ENCODE results near the gene LAGE3.
A peak's percentile ranks its signal among the peaks of the same experiment; 100 is the strongest.

The LAGE3 gene

DNA sequence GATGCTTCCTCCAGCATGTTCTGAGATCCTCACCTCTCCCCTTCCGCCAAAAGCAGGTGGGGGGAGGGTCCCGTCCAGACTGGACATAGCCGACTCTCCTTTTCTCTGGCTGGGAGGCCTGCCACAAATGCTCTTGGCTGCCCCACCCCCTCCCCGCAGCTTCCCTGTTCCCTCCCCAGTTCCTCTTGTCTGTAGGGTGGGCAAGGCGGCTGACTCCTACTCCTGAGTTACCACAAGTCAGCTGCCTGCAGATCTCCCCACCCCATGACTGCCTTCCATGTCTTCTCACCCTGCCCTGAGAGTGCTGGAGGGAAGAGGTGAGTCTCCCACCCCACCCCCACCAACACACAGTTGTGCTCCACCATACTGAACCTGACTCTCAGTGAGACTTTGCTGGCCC, 47.7 kb downstream of the LAGE3 start:
- no peak for DNase-seq

DNA sequence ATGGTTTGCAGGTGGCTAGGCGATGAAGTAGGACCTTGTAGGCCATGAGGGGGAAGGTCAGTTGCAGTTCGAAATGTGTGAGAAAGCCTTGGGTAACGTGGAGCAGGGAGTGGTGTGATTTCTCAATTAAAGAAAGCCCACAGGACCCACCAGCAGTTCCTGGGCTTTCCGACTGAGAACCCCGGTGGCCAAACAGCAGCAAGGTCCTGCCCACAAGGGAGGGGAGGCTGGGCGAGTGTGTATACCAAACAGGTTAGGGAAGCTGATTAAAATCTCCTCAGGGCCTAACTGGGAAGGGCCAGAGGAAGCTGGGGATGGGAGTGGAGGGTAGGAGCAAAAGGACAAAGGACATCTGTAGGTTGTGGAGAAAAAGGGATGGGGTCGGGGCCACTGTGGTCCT, 48.2 kb downstream of the LAGE3 start:
- DNase-seq = no peak

DNA sequence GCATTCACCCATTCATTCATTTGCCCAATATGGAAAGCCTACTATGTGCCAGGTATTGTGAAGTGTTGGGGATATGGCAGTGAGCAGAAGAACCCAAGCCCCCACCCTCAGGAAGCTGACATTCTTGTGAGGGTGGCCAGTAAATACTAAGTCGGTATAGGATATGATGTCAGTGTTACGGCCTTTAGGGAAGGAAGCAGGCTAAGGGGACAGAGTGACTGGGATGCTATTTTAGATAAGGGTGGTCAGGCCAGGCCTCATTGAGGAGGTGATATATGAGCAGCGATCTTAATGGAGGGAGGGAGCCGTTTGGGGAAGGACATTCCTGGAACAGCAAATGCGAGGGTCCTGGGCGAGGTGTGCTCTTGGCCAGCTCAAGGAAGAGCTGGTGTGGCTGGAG, 48.6 kb downstream of the LAGE3 start:
- no peak for DNase-seq

DNA sequence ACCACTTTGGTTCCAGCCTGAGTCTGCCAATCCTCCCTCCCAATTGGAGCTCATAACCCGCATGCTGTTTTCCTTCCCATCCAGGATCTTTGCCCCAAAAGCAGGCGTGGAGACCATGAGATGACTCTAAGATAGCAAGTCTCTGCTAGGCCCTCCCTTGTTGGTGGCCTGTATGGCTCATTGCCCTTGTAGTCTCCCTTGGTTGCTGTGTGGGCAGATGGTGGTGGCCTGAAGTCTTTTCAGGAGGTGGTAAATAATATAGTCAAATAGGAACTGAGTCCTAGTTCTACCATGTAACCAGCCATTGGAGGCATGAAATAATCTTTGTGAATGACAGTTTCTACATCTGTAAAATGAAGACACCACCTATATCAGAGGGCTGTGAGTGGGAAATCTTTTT, 49.4 kb downstream of the LAGE3 start:
- no peak for DNase-seq

DNA sequence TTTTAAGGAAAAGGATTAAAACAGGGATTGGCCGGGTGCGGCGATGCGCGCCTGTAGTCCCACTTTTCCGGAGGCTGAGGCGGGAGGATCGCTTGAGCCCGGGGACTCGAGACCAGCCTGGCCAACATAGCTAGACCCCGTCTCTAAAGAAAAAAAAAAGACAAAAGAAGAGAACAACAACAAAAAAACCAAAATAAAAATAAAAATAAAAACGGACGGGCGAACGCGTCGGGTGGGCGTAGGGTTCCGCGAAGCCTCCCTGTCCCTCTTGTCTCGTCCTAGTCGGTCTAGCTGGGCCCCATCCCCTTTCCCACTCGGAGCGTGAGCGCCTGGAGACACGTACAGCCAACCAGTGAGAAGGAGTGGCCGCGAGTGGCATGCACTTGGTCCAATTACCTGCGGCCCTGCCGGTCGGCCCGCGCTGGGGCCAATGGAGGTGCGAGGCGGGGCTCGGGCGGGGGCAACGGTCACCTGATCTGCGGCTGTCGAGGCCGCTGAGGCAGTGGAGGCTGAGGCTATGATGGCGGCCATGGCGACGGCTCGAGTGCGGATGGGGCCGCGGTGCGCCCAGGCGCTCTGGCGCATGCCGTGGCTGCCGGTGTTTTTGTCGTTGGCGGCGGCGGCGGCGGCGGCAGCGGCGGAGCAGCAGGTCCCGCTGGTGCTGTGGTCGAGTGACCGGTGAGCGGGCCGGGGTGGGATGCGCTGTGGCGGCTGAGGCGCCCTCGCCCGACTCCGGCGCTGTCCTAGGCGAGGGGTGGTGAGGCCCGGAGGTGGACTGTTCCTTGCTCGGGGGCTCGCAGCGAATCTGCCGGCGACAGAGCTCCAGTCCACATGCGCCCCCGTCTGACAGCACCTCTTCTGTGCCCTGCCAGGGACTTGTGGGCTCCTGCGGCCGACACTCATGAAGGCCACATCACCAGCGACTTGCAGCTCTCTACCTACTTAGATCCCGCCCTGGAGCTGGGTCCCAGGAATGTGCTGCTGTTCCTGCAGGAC, 50.6 kb downstream of the LAGE3 start, which contains the start of gene ATP6AP1:
Gene ATP6AP1 (plus strand): TSS at position 502 of the 996 bp plus-strand sequence. CDS start 16 bp downstream, at position 518.
- peak; percentile 80 for DNase-seq
